NCI-H146 treated with DMSO at 0.1 percent for 48 hours (cell line): ENCODE data around the gene SLC7A1.

Experiments used
- DNase-seq: peaks from one replicate; lab custom pipeline; 2025; ENCODE audit not compliant: unreplicated experiment; lab: John Stamatoyannopoulos, UW

SLC7A1 gene

GRCh38 chr13:29464105-29464679 is 131.3 kb downstream of the SLC7A1 start:
- DNase-seq = no peak

DNA sequence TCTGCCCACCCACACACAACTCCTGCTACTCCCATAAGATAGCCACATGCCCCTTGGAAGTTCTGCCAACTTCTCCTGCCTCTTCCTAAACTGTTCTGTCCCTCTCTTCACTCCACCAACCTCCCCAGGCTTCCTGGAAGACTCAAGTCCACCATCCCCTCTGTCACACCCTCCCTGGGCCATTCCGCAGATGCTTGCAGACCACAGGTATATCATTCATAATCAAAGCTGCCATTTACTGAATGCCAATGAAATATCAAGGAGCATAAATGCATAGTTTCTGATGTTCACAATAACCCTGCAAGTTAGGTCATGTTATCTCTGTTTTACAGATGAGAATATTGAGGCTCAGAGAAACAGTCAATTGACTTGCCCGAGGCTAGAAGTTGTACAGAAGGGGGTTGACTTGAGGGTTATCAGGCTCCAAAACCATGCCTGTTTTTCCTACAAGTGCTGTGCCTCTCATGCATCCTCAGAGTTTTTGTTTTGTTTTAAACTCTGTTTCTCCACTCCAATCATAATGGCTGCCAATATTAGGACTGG is 135.6 kb downstream of the SLC7A1 start:
- DNase-seq = no peak
